Measurements from ENCODE around the gene VN1R5.

Gene VN1R5

GRCh38 chr1:247303216-247303615 is 47.3 kb downstream of the VN1R5 start:
- no peak for DNase-seq

- DNase-seq: no peak
Measured at GRCh38 chr1:247304031-247304430, 48.2 kb downstream of the VN1R5 start.

All from activated T-cell treated with anti-CD3 and anti-CD28 coated beads, Interleukin-2, amount 50 U/mL, for 1 hour (primary cell).